Upper lobe of left lung (tissue), 6 donors: ENCODE measurements around the gene NPC1L1. TPM values are rescaled to one million over a fixed set of nuclear protein-coding genes. Genes with fewer than 3 reads are reported as not detected.
A peak's percentile ranks its signal among the peaks of the same experiment; 100 is the strongest.

ENCODE experiments used
- ATAC-seq, 2 donors: fragments of 200-7000 bp; cut with Tn5 transposase; one replicate each; pipeline ENCODE4 v1.9.1; 2022; ENCODE audit warnings: mild to moderate bottlenecking in 2 of 2, moderate library complexity in 2 of 2; ENCODE audit not compliant: low FRiP score in 2 of 2
- DNase-seq, 2 donors: peaks; one replicate each; pipeline ENCODE4 v3.0.0-alpha.2; 2019 to 2020
- H3K27ac ChIP-seq, 4 donors: fragments of 200-600 bp; sonication (generic); one replicate each; pipeline ENCODE4 v1.5.1; 2016 to 2019
- H3K27me3 ChIP-seq, 4 donors: fragments of 200-600 bp; sonication (generic); one replicate each; pipeline ENCODE4 v1.5.1; 2017 to 2019
- H3K36me3 ChIP-seq, 4 donors: fragments of 200-600 bp; sonication (generic); one replicate each; pipeline ENCODE4 v1.5.1; 2016 to 2019
- H3K4me1 ChIP-seq, 4 donors: fragments of 200-600 bp; sonication (generic); one replicate each; pipeline ENCODE4 v1.5.1; 2018 to 2019
- H3K4me3 ChIP-seq, 4 donors: fragments of 200-600 bp; sonication (generic); one replicate each; pipeline ENCODE4 v1.5.1; 2017 to 2019; ENCODE audit warnings: mild to moderate bottlenecking in 2 of 4, moderate library complexity in 1 of 4
- H3K9me3 ChIP-seq, 4 donors: fragments of 200-600 bp; sonication (generic); one replicate each; pipeline ENCODE4 v1.5.1; 2018 to 2019
- CTCF ChIP-seq, 6 experiments: fragments of 450-650 bp in 4 of 6; fragments of 200-600 bp in 2 of 6; sonication (generic) in 2 of 6; IDR thresholded peaks; one replicate each; pipeline ENCODE4 v1.5.1; 2016 to 2019; ENCODE audit warnings: antibody characterized with exemption in 6 of 6
- EP300 ChIP-seq, 4 donors: sonication (generic); formaldehyde crosslinking; IDR thresholded peaks; one replicate each; pipeline ENCODE4 v1.5.1; 2017; ENCODE audit warnings: antibody characterized with exemption in 4 of 4, control low read depth in 2 of 4
- POLR2A ChIP-seq, 4 donors: fragments of 450-650 bp; IDR thresholded peaks; one replicate each; pipeline ENCODE4 v1.5.1; 2016 to 2017; ENCODE audit warnings: antibody characterized with exemption in 4 of 4, mild to moderate bottlenecking in 2 of 4
- POLR2AphosphoS5 ChIP-seq, 2 donors: sonication (generic); formaldehyde crosslinking; IDR thresholded peaks; one replicate each; pipeline ENCODE4 v1.5.1; 2017; ENCODE audit warnings: antibody characterized with exemption in 2 of 2
- WGBS, 2 donors: methylation state at CpG; one replicate each; pipeline ENCODE4 v1.1.5; 2017 to 2018; 5-methylcytosine and 5-hydroxymethylcytosine counted together
- total RNA-seq, 6 donors: library from RNA; depleted of rRNA in 4 of 6; stranded (reverse); fragments of >200 nt in 4 of 6; gene quantifications; one replicate each; pipeline versions ENCODE4 v1.1.0 to v1.2.1, GENCODE V29; 2016 to 2021
- donor health status: DM: no; HTN: no; CAD: no; lungs with moderate emphysema.
- donor health status: DM: no; HTN: yes; CAD: no; lungs with severe emphysema.

The NPC1L1 gene
- total RNA-seq, 6 donors from 2014 or later, result 0.06 to 0.55 (median 0.30) TPM; not detected in 3

- no peaks in the 10 kb centered on the region for H3K27me3 ChIP-seq
- DNase-seq (peak in 1 of 2 donors; percentile 22), ATAC-seq (no peak)
- 92 to 100% methylated on average over 9 to 16 of the region's 17 CpGs for WGBS, 2 donors
- H3K27ac ChIP-seq, result no peak overlapping the region
- TF ChIP-seq POLR2A (IDR thresholded peaks at IDR 0.05), result no peak
- TF ChIP-seq CTCF (IDR thresholded peaks at IDR 0.05), result no peak
- TF ChIP-seq EP300 (IDR thresholded peaks at IDR 0.05), result no peak
- no peak for TF ChIP-seq POLR2AphosphoS5 (IDR thresholded peaks at IDR 0.05)
- H3K9me3 ChIP-seq, result no peaks in the 10 kb centered on the region
- H3K36me3 ChIP-seq, result peaks cover 68 to 87% (median 80%) of the 10 kb centered on the region in 4 donors
- H3K4me1 ChIP-seq, result peaks cover 10 to 18% (median 12%) of the 10 kb centered on the region in 4 donors
- H3K4me3 ChIP-seq, result no peak overlapping the region
Measured at GRCh38 chr7:44568771-44569560, 27.8 kb upstream of the NPC1L1 start.

- 86 to 98% methylated on average over 2 to 6 of the region's 6 CpGs for WGBS, 2 donors
- Histone ChIP-seq H3K4me1 (peaks cover 7 to 11% (median 8%) of the 10 kb centered on the region in 4 donors), H3K36me3 (peaks cover 68 to 98% (median 80%) of the 10 kb centered on the region in 4 donors), H3K4me3 (no peak overlapping the region), H3K27ac (no peak overlapping the region), H3K27me3 (no peaks in the 10 kb centered on the region), H3K9me3 (no peaks in the 10 kb centered on the region)
- TF ChIP-seq POLR2A (IDR thresholded peaks at IDR 0.05), result no peak
- no peak for TF ChIP-seq EP300 (IDR thresholded peaks at IDR 0.05)
- no peak for TF ChIP-seq CTCF (IDR thresholded peaks at IDR 0.05)
- no peak for TF ChIP-seq POLR2AphosphoS5 (IDR thresholded peaks at IDR 0.05)
- ATAC-seq, result no peak
- DNase-seq, result no peak
Measured at GRCh38 chr7:44567884-44568283, 26.8 kb upstream of the NPC1L1 start.

- WGBS, 2 donors, result 93 to 95% methylated on average over 5 of the region's 5 CpGs
- H3K4me1 ChIP-seq, result no peaks in the 10 kb centered on the region
- DNase-seq (no peak), ATAC-seq (no peak)
- H3K9me3 ChIP-seq, result no peaks in the 10 kb centered on the region
- H3K27ac ChIP-seq, result no peak overlapping the region
- no peak overlapping the region for H3K4me3 ChIP-seq
- TF ChIP-seq POLR2A (IDR thresholded peaks at IDR 0.05), result no peak
- TF ChIP-seq POLR2AphosphoS5 (IDR thresholded peaks at IDR 0.05), result no peak
- no peak for TF ChIP-seq EP300 (IDR thresholded peaks at IDR 0.05)
- TF ChIP-seq CTCF (IDR thresholded peaks at IDR 0.05), result no peak
- peaks cover 64 to 88% (median 70%) of the 10 kb centered on the region in 4 donors for H3K36me3 ChIP-seq
- no peaks in the 10 kb centered on the region for H3K27me3 ChIP-seq
Measured at GRCh38 chr7:44566680-44567079, 25.6 kb upstream of the NPC1L1 start.

- TF ChIP-seq CTCF (IDR thresholded peaks at IDR 0.05) (peak in 1 of 6 experiments; percentile 43), POLR2A (IDR thresholded peaks at IDR 0.05) (no peak), POLR2AphosphoS5 (IDR thresholded peaks at IDR 0.05) (no peak), EP300 (IDR thresholded peaks at IDR 0.05) (no peak)
- Histone ChIP-seq H3K9me3 (no peaks in the 10 kb centered on the region), H3K4me1 (no peaks in the 10 kb centered on the region), H3K36me3 (peaks cover 57 to 80% (median 63%) of the 10 kb centered on the region in 4 donors), H3K27me3 (no peaks in the 10 kb centered on the region), H3K27ac (no peak overlapping the region), H3K4me3 (no peak overlapping the region)
- 73 to 86% methylated on average over 16 of the region's 16 CpGs for WGBS, 2 donors
- ATAC-seq (peak in 1 of 2 donors; percentile 34), DNase-seq (no peak)
Measured at GRCh38 chr7:44565795-44566559, 24.8 kb upstream of the NPC1L1 start.
